Neuronal stem cell (in vitro differentiated cells): ENCODE measurements around the gene NDUFS5. TPM values are rescaled to one million over a fixed set of nuclear protein-coding genes. Genes with fewer than 3 reads are reported as not detected.
"Not testable (repeated sequence)": the region's sequence is repeated elsewhere in the genome, so short reads cannot be mapped to it uniquely, and the experiment has no call there.

ENCODE experiments used
- DNase-seq: peaks from one replicate; pipeline ENCODE4 v3.0.0-alpha.2; 2013; ENCODE audit warnings: low spot score
- H2AFZ ChIP-seq: one replicate; pipeline ENCODE4 v1.6.1; 2013; ENCODE audit warnings: mild to moderate bottlenecking, low read length, inconsistent platforms
- H2AK5ac ChIP-seq: 2 replicates; pipeline ENCODE4 v1.6.1; 2013; ENCODE audit warnings: low read depth, mild to moderate bottlenecking, inconsistent platforms, low read length, moderate library complexity, mixed read lengths
- H2BK120ac ChIP-seq: 2 replicates; pipeline ENCODE4 v1.6.1; 2013; ENCODE audit warnings: low read depth, mild to moderate bottlenecking, inconsistent platforms, low read length, moderate library complexity, mixed read lengths
- H2BK12ac ChIP-seq: one replicate; pipeline ENCODE4 v1.6.1; 2013; ENCODE audit warnings: low read length, inconsistent platforms
- H2BK15ac ChIP-seq: 2 replicates; pipeline ENCODE4 v1.6.1; 2013; ENCODE audit warnings: mild to moderate bottlenecking, low read length, inconsistent platforms, mixed read lengths
- H2BK5ac ChIP-seq: one replicate; pipeline ENCODE4 v1.6.1; 2013; ENCODE audit warnings: inconsistent platforms, mild to moderate bottlenecking, low read length, moderate library complexity
- H3K14ac ChIP-seq: one replicate; pipeline ENCODE4 v1.6.1; 2013; ENCODE audit warnings: low read length, inconsistent platforms
- H3K18ac ChIP-seq: 2 replicates; pipeline ENCODE4 v1.6.1; 2013; ENCODE audit warnings: low read length, inconsistent platforms
- H3K23ac ChIP-seq: 2 replicates; pipeline ENCODE4 v1.6.1; 2013; ENCODE audit warnings: low read depth, mild to moderate bottlenecking, mixed read lengths, low read length, inconsistent platforms; ENCODE audit not compliant: poor library complexity
- H3K27ac ChIP-seq: replicated peaks from 3 replicates; pipeline ENCODE4 v1.5.1; 2013; ENCODE audit warnings: low read length, inconsistent platforms
- H3K27me3 ChIP-seq, 3 experiments: 2 replicates each; pipeline ENCODE4 v1.6.1; 2013; ENCODE audit warnings: low read length in 3 of 3, mild to moderate bottlenecking in 2 of 3, inconsistent platforms in 1 of 3, low read depth in 1 of 3, mixed read lengths in 1 of 3, moderate library complexity in 1 of 3; ENCODE audit not compliant: control insufficient read depth in 3 of 3, insufficient read depth in 3 of 3
- H3K36me3 ChIP-seq, 2 donors: replicated peaks in 1 of 2; 2 replicates each; pipeline ENCODE4 v1.6.1; 2013; ENCODE audit warnings: low read length in 2 of 2; ENCODE audit not compliant: control insufficient read depth in 2 of 2, insufficient read depth in 2 of 2
- H3K4ac ChIP-seq: 2 replicates; pipeline ENCODE4 v1.6.1; 2013; ENCODE audit warnings: inconsistent platforms, mild to moderate bottlenecking, low read length, moderate library complexity
- H3K4me1 ChIP-seq, 2 donors: 1 replicate in 1 of 2; 2 replicates in 1 of 2; pipeline ENCODE4 v1.6.1; 2013; ENCODE audit warnings: low read length in 2 of 2, low read depth in 1 of 2; ENCODE audit not compliant: control insufficient read depth in 2 of 2, insufficient read depth in 1 of 2
- H3K4me2 ChIP-seq: one replicate; pipeline ENCODE4 v1.6.1; 2013; ENCODE audit warnings: mild to moderate bottlenecking, low read length, inconsistent platforms; ENCODE audit not compliant: insufficient read depth, poor library complexity, severe bottlenecking
- H3K4me3 ChIP-seq, 2 donors: 2 replicates each; pipeline ENCODE4 v1.5.1; 2013; ENCODE audit warnings: low read length in 2 of 2, mild to moderate bottlenecking in 2 of 2, inconsistent platforms in 1 of 2, moderate library complexity in 1 of 2
- H3K79me1 ChIP-seq: one replicate; pipeline ENCODE4 v1.6.1; 2013; ENCODE audit warnings: low read depth, mild to moderate bottlenecking, inconsistent platforms, low read length, moderate library complexity
- H3K9ac ChIP-seq: one replicate; pipeline ENCODE4 v1.6.1; 2013; ENCODE audit warnings: mild to moderate bottlenecking, low read depth, low read length, inconsistent platforms; ENCODE audit not compliant: poor library complexity
- H3K9me3 ChIP-seq, 2 donors: replicated peaks in 1 of 2; 2 replicates each; pipeline versions ENCODE3 to v1.6.1; 2013; ENCODE audit warnings: low read length in 2 of 2, mild to moderate bottlenecking in 2 of 2, inconsistent platforms in 1 of 2, low read depth in 1 of 2, mixed read lengths in 1 of 2, moderate library complexity in 1 of 2; ENCODE audit not compliant: control insufficient read depth in 2 of 2, insufficient read depth in 1 of 2
- H4K8ac ChIP-seq: one replicate; pipeline ENCODE4 v1.6.1; 2013; ENCODE audit warnings: low read depth, mild to moderate bottlenecking, inconsistent platforms, low read length, moderate library complexity
- H4K91ac ChIP-seq: one replicate; pipeline ENCODE4 v1.6.1; 2013; ENCODE audit warnings: low read length, low read depth, mild to moderate bottlenecking, inconsistent platforms; ENCODE audit not compliant: poor library complexity
- WGBS, 2 donors: extraction: QIAGEN DNeasy Blood & Tissue Kit; methylation state at CpG; one replicate each; pipeline ENCODE4 v1.1.7; 2013; ENCODE audit warnings: missing lambda C conversion rate in 2 of 2, mixed read lengths in 1 of 2; ENCODE audit not compliant: insufficient read length in 2 of 2, insufficient replicate concordance in 1 of 2; ENCODE audit errors: extremely low coverage in 2 of 2; 5-methylcytosine and 5-hydroxymethylcytosine counted together
- polyA plus RNA-seq, 2 experiments: library from polyadenylated mRNA; stranded (reverse); fragments of 200-250 nt; gene quantifications; one replicate each; pipeline ENCODE4 v1.2.3, GENCODE V29; 2013

NDUFS5 gene
- polyA plus RNA-seq (2013, experiment 1 of 2): 675 TPM
- 677 TPM for polyA plus RNA-seq (2013, experiment 2 of 2)

GRCh38 chr1:39026051-39026865 is at the start of gene NDUFS5:
Gene NDUFS5 (plus strand): TSS chr1:39026350. CDS start chr1:39028725, 2,375 bp downstream.
- Histone ChIP-seq H2BK15ac (no peak within 1 kb of the TSS), H2BK12ac (no peak within 1 kb of the TSS), H2BK120ac (no peak within 1 kb of the TSS), H3K23ac (peak within 1 kb of the TSS; percentile 5), H3K4me1 (peaks cover 3 to 5% of the 10 kb centered on the region in 2 donors), H3K27ac (peak within 1 kb of the TSS; percentile 47), H3K9ac (peak within 1 kb of the TSS; percentile 71), H3K4me3 (peak within 1 kb of the TSS; percentile 62 to 90), H4K91ac (no peak within 1 kb of the TSS), H2BK5ac (no peak within 1 kb of the TSS), H3K4ac (no peak within 1 kb of the TSS), H2AFZ (peak within 1 kb of the TSS; percentile 81), H2AK5ac (no peak within 1 kb of the TSS), H3K79me1 (peaks cover 2% of the 10 kb centered on the region), H3K14ac (no peak within 1 kb of the TSS), H4K8ac (peak within 1 kb of the TSS; percentile 54), H3K27me3 (no peaks in the 10 kb centered on the region), H3K36me3 (peaks cover 11 to 29% of the 10 kb centered on the region in 2 donors), H3K9me3 (peaks cover 0 to 2% of the 10 kb centered on the region in 2 donors), H3K4me2 (peak within 1 kb of the TSS; percentile 45), H3K18ac (peak within 1 kb of the TSS; percentile 80)
- DNase-seq: peak; percentile 78
- no CpG with 5 or more reads among the region's 47 CpGs for WGBS, 2 donors

- not testable (repeated sequence) for H4K91ac ChIP-seq, H3K9ac ChIP-seq, H3K79me1 ChIP-seq, H2BK5ac ChIP-seq, H2BK120ac ChIP-seq, H3K4me1 ChIP-seq, H3K4me3 ChIP-seq, H4K8ac ChIP-seq, H3K27me3 ChIP-seq, H3K23ac ChIP-seq, H3K14ac ChIP-seq, H3K9me3 ChIP-seq, H3K4ac ChIP-seq, DNase-seq, H2AK5ac ChIP-seq, H3K18ac ChIP-seq, H3K4me2 ChIP-seq, H3K27ac ChIP-seq, H3K36me3 ChIP-seq, H2BK12ac ChIP-seq, H2AFZ ChIP-seq, H2BK15ac ChIP-seq
- no CpG with 5 or more reads among the region's 12 CpGs for WGBS, 2 donors
These were observed 48.5 kb upstream of the NDUFS5 start for GRCh38 chr1:38977399-38978244.

GRCh38 chr1:38978245-38978542 is 48.0 kb upstream of the NDUFS5 start:
- not testable (repeated sequence) for H3K4ac ChIP-seq, DNase-seq, H3K27me3 ChIP-seq, H2AK5ac ChIP-seq, H3K9me3 ChIP-seq, H3K36me3 ChIP-seq, H2BK5ac ChIP-seq, H3K9ac ChIP-seq, H3K79me1 ChIP-seq, H4K8ac ChIP-seq, H2BK15ac ChIP-seq, H2BK120ac ChIP-seq, H2AFZ ChIP-seq, H4K91ac ChIP-seq, H3K4me2 ChIP-seq, H2BK12ac ChIP-seq, H3K27ac ChIP-seq, H3K4me3 ChIP-seq, H3K14ac ChIP-seq, H3K23ac ChIP-seq, H3K4me1 ChIP-seq, H3K18ac ChIP-seq
- WGBS, 2 donors: no CpG with 5 or more reads among the region's 6 CpGs

GRCh38 chr1:38979380-38979779 is 46.8 kb upstream of the NDUFS5 start:
- not testable (repeated sequence) for H3K23ac ChIP-seq, H2BK15ac ChIP-seq, DNase-seq, H3K79me1 ChIP-seq, H2AFZ ChIP-seq, H2BK12ac ChIP-seq, H3K18ac ChIP-seq, H3K9me3 ChIP-seq, H2AK5ac ChIP-seq, H3K4ac ChIP-seq, H3K4me2 ChIP-seq, H3K9ac ChIP-seq, H3K4me3 ChIP-seq, H2BK5ac ChIP-seq, H3K36me3 ChIP-seq, H3K27me3 ChIP-seq, H3K27ac ChIP-seq, H4K91ac ChIP-seq, H3K14ac ChIP-seq, H4K8ac ChIP-seq, H2BK120ac ChIP-seq, H3K4me1 ChIP-seq
- no CpG with 5 or more reads among the region's 1 CpG for WGBS, 2 donors
